Measurements from ENCODE around the gene CHMP3. TPM values are rescaled to one million over a fixed set of nuclear protein-coding genes. Genes with fewer than 3 reads are reported as not detected.

The CHMP3 gene
- polyA plus RNA-seq, 1 donor, result 129 TPM

DNA sequence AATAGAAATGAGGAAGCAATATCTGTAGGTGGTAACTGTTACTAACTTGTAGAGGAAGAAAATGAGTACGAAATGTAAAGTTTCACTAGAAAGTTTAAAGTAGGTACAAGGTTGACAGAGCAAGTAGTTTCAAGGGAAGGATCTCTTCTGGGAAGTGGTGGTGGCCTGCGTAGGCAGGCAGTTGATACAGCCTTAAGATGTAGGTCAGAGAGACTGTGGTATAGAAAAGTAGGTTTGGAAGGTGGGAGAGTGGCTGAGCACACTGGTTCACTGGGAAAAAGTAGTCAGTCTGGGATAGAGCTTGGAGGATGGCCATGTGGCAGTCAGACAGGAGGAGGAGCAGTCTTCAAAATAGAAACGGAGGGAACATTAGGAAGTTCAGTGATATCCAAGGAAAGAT, 98.6 kb downstream of the CHMP3 start:
- peak; percentile 71 for DNase-seq

DNA sequence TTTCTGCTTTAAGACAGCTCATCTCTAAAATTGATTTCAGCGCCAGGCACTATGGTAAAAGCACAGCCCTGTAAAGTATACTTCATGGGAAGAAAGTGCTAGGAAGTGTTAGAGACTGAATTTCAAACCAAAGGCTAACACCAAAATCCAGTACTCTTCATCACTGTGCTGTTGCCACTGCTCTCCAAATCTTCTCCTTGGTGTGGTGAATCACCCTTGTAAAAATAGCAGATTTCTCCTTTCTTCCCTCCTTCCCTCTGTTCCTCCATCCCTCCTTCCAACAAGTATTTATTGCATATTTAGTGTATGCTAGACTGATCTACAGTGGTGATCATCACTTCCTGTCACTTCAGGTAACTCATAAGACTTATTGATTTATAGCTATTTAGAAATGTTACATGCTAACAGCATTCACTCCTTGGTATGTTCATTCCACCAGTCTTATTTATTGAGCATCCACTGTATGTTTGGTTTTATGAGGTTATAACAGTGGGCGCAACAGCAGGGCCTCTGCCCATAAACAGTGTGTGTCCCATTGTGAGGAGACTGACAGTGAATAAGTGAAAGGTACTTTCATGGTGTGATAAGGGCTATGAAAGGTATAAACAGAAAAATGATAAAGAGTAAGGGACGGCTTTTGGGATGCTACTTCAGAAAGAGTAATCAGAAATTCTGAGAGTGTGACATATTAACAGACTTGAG, 102.0 kb downstream of the CHMP3 start:
- DNase-seq, result no peak

DNA sequence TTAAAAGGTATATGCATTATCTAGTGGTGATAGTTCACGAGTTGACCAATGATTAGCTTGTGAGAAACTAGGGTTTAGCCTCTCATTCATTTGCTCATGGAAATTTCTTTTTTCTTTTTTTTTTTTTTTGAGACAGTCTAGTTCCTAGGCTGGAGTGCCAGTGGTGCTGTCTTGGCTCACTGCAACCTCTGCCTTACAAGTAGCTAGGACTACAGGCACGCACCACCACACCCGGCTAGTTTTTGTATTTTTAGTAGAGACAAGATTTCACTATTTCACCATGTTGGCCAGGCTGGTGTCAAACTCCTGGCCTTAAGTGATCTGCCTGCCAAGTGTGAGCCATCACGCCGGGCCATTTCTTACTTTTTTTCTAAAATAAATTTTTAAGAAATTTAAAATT, 108.1 kb downstream of the CHMP3 start:
- no peak for DNase-seq

DNA sequence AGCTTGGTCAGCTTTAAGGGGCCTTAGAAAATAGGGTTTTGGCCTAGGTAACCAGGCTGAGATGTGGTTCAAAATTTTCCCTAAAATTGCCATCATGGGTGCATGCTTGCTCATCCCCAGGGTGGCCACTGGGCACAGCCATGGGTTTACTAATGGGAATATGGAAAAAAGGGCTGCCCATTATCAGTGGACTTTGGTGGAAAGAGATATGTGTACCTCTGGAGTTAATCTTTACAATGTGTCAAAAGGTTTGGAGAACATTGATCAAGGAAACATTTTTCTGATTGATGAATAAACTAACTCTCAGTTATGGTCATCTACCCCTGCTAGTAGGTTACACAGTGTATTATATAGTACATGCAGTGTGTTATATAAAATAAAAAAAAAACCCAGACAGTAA, 109.0 kb downstream of the CHMP3 start:
- DNase-seq, result no peak

DNA sequence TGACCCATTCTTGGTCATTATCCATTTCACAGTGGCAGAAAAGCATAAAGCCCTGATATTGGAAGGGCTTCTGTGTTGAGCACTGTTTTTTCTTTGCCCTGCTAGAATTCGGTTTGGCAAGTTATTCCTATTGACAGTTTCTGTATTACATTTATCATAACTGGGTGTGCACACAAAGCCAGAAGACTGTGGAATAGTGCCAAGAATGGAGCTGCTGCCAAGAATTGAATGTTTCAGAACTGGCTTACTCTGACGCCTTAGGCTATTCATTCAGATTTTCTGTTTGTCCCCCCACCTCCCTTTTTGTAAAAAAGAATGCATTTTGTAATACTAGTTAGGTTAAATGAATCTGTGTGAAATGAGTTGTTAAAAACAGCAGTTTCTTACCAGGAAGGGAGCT, 109.4 kb downstream of the CHMP3 start:
- DNase-seq, result peak; percentile 63

Other genes with a start within 250 kb of the CHMP3 start
- 88.7 TPM for gene REEP1, start 225.8 kb downstream of the CHMP3 start, polyA plus RNA-seq (ENCODE audit: insufficient read length)
- 62.1 TPM for gene KDM3A, start 122.1 kb downstream of the CHMP3 start, polyA plus RNA-seq (ENCODE audit: insufficient read length)
- 32.8 TPM for gene RNF103, start 60.4 kb upstream of the CHMP3 start, polyA plus RNA-seq (ENCODE audit: insufficient read length)
- 36.6 TPM for gene RMND5A, start 156.8 kb upstream of the CHMP3 start, polyA plus RNA-seq (ENCODE audit: insufficient read length)
- 0.10 TPM for gene CD8A, start 227.5 kb upstream of the CHMP3 start, polyA plus RNA-seq (ENCODE audit: insufficient read length)